MM.1S (cell line): ENCODE data around the gene DCLK1.

Experiments used
- DNase-seq: peaks from one replicate; pipeline ENCODE4 v3.0.0-alpha.2; 2015
- H2AFZ ChIP-seq: fragments of 300-600 bp; sonication (generic); 2 replicates; pipeline ENCODE4 v1.6.0; 2016; ENCODE audit warnings: antibody characterized with exemption, low read length
- H3F3A ChIP-seq: fragments of 300-600 bp; sonication (generic); 2 replicates; pipeline ENCODE4 v1.6.1; 2016; ENCODE audit warnings: mild to moderate bottlenecking, antibody characterized with exemption, low read length, moderate library complexity, mixed read lengths; ENCODE audit not compliant: insufficient read depth
- H3K27ac ChIP-seq: fragments of 300-600 bp; sonication (generic); 2 replicates; pipeline ENCODE4 v1.5.1; 2016; ENCODE audit warnings: mild to moderate bottlenecking, low read length
- H3K27me3 ChIP-seq: fragments of 300-600 bp; sonication (generic); replicated peaks from 2 replicates; pipeline ENCODE4 v1.6.0; 2016; ENCODE audit warnings: low read length; ENCODE audit not compliant: insufficient read depth
- H3K36me3 ChIP-seq: fragments of 300-600 bp; sonication (generic); replicated peaks from 2 replicates; pipeline ENCODE4 v1.6.1; 2016; ENCODE audit warnings: mild to moderate bottlenecking, low read length, mixed read lengths; ENCODE audit not compliant: insufficient read depth
- H3K4me1 ChIP-seq: fragments of 300-600 bp; sonication (generic); 2 replicates; pipeline ENCODE4 v1.6.1; 2016; ENCODE audit warnings: low read length, mixed read lengths
- H3K4me2 ChIP-seq: fragments of 300-600 bp; sonication (generic); 2 replicates; pipeline ENCODE4 v1.6.0; 2016; ENCODE audit warnings: low read depth, low read length
- H3K4me3 ChIP-seq: fragments of 300-600 bp; sonication (generic); 2 replicates; pipeline ENCODE4 v1.5.1; 2016; ENCODE audit warnings: low read length, mixed read lengths
- H3K79me2 ChIP-seq: fragments of 300-600 bp; sonication (generic); 2 replicates; pipeline ENCODE4 v1.6.1; 2016; ENCODE audit warnings: mixed run types, low read length, mixed read lengths
- H3K9ac ChIP-seq: fragments of 300-600 bp; sonication (generic); 2 replicates; pipeline ENCODE4 v1.6.1; 2016; ENCODE audit warnings: low read length, mixed read lengths
- H3K9me2 ChIP-seq: fragments of 300-600 bp; sonication (generic); replicated peaks from 2 replicates; pipeline ENCODE4 v1.6.1; 2016; ENCODE audit warnings: mild to moderate bottlenecking, low read length, mixed read lengths; ENCODE audit not compliant: insufficient read depth
- H3K9me3 ChIP-seq: fragments of 300-600 bp; sonication (generic); replicated peaks from 2 replicates; pipeline ENCODE4 v1.6.1; 2016; ENCODE audit warnings: mild to moderate bottlenecking, low read length, mixed read lengths; ENCODE audit not compliant: insufficient read depth
- H4K20me1 ChIP-seq: fragments of 300-600 bp; sonication (generic); 2 replicates; pipeline ENCODE4 v1.6.1; 2016; ENCODE audit warnings: mild to moderate bottlenecking, low read length, moderate library complexity, mixed read lengths; ENCODE audit not compliant: insufficient read depth
- EZH2 ChIP-seq: fragments of 300-600 bp; sonication (generic); optimal IDR thresholded peaks from 2 replicates; pipeline ENCODE3; 2017; ENCODE audit warnings: low read depth, mild to moderate bottlenecking, antibody characterized with exemption, low read length, mixed read lengths
- EZH2phosphoT487 ChIP-seq: fragments of 300-600 bp; sonication (generic); IDR thresholded peaks from 2 replicates; pipeline ENCODE4 v1.6.1; 2018; ENCODE audit warnings: antibody characterized with exemption, low read length
- TF ChIP-seq, protein P1 (sequence below): fragments of 300-600 bp; sonication (generic); IDR thresholded peaks from 2 replicates; pipeline ENCODE4 v1.5.1; 2016; ENCODE audit warnings: antibody characterized with exemption, low read length, mixed read lengths

DCLK1 gene

DNA sequence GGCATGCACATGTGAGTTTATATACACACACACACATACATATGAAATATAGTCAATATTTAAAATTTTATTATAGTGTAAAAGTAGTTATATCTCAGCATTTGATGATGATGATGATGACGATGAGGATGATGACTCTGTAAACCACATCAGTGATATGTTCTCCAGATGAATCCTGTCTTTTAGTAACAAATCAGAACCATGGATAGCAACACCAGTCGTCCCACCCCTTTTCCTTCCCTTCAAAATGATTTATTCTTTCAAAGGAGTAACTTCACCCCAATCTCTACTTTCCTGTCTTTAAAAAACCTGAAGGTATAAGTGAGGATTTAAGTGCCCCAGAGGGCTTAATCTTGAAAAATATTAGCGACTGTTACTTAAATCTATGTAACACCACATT lies 74.1 kb downstream of the DCLK1 start:
- no peak for DNase-seq
- Histone ChIP-seq H3K4me3 (no peak overlapping the region), H3K9me3 (no peaks in the 10 kb centered on the region), H3K9me2 (no peaks in the 10 kb centered on the region), H3K4me1 (peaks cover 8% of the 10 kb centered on the region; the same call in 1 of the 2 replicates), H3F3A (no peaks in the 10 kb centered on the region), H3K27me3 (no peaks in the 10 kb centered on the region), H2AFZ (no peak overlapping the region), H3K36me3 (no peaks in the 10 kb centered on the region), H3K79me2 (no peaks in the 10 kb centered on the region), H3K27ac (no peak overlapping the region), H3K4me2 (no peak overlapping the region), H4K20me1 (no peaks in the 10 kb centered on the region), H3K9ac (no peak overlapping the region)
- no peak for TF ChIP-seq EZH2
- TF ChIP-seq, protein P1, sequence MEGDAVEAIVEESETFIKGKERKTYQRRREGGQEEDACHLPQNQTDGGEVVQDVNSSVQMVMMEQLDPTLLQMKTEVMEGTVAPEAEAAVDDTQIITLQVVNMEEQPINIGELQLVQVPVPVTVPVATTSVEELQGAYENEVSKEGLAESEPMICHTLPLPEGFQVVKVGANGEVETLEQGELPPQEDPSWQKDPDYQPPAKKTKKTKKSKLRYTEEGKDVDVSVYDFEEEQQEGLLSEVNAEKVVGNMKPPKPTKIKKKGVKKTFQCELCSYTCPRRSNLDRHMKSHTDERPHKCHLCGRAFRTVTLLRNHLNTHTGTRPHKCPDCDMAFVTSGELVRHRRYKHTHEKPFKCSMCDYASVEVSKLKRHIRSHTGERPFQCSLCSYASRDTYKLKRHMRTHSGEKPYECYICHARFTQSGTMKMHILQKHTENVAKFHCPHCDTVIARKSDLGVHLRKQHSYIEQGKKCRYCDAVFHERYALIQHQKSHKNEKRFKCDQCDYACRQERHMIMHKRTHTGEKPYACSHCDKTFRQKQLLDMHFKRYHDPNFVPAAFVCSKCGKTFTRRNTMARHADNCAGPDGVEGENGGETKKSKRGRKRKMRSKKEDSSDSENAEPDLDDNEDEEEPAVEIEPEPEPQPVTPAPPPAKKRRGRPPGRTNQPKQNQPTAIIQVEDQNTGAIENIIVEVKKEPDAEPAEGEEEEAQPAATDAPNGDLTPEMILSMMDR: no peak

DNA sequence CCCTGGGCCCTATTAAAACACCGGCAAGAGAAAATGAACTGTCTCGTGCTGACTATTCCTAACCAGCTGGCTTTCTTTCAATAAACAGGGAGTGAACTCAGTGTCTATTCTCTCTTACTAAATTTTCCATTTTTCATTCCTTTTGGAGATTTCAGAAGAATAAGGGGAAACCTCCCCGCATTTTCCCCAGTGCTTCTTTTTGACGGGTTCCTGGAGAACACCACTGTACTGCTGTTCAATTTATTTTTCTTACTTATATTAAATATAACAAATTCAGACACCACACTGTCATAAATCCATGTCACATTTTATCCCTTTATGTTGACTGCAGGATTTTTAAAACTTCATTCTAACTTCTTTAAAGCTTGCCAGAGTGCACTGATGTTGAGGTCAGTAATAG lies 75.8 kb downstream of the DCLK1 start:
- H3K4me1 ChIP-seq: no peaks in the 10 kb centered on the region

DNA sequence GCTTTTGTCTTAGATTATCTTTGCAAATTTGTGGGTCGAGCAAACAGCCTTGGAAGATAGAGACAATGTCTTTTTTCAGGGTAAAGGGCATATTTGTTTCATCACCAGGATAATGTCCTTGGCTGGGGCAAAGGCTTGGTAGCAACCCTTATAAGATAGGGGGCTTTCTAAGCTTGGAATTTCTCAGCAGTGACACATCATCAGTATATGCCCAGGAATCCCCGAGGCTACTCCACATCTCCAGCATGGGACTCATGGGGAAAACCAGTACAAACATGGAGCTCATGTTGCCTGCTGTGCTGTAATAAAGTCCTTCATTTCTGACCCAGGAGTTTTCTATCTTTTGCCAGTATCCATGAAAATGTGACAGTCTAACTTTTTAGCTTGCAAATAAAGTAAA lies 77.1 kb downstream of the DCLK1 start:
- Histone ChIP-seq H3F3A (no peaks in the 10 kb centered on the region), H3K4me3 (no peak overlapping the region), H3K4me1 (no peaks in the 10 kb centered on the region), H3K36me3 (no peaks in the 10 kb centered on the region), H3K9me2 (no peaks in the 10 kb centered on the region), H3K9ac (no peak overlapping the region), H3K9me3 (no peaks in the 10 kb centered on the region), H3K27me3 (no peaks in the 10 kb centered on the region), H3K27ac (no peak overlapping the region), H2AFZ (no peak overlapping the region), H4K20me1 (no peaks in the 10 kb centered on the region), H3K4me2 (no peak overlapping the region), H3K79me2 (no peaks in the 10 kb centered on the region)
- no peak for TF ChIP-seq EZH2
- TF ChIP-seq, protein P1: no peak
- TF ChIP-seq EZH2phosphoT487: no peak
- DNase-seq: no peak

More for the DNA sequence above, 75.8 kb downstream of the DCLK1 start:
- H3K79me2 ChIP-seq: no peaks in the 10 kb centered on the region
- no peak overlapping the region for H2AFZ ChIP-seq
- H3K9me3 ChIP-seq: no peaks in the 10 kb centered on the region
- no peaks in the 10 kb centered on the region for H3K9me2 ChIP-seq
- no peak for DNase-seq
- no peaks in the 10 kb centered on the region for H3K27me3 ChIP-seq
- no peak overlapping the region for H3K9ac ChIP-seq
- no peaks in the 10 kb centered on the region for H3F3A ChIP-seq
- no peak overlapping the region for H3K4me3 ChIP-seq
- no peak overlapping the region for H3K4me2 ChIP-seq
- H3K27ac ChIP-seq: no peak overlapping the region
- no peak for TF ChIP-seq EZH2
- H4K20me1 ChIP-seq: no peaks in the 10 kb centered on the region
- H3K36me3 ChIP-seq: no peaks in the 10 kb centered on the region

DNA sequence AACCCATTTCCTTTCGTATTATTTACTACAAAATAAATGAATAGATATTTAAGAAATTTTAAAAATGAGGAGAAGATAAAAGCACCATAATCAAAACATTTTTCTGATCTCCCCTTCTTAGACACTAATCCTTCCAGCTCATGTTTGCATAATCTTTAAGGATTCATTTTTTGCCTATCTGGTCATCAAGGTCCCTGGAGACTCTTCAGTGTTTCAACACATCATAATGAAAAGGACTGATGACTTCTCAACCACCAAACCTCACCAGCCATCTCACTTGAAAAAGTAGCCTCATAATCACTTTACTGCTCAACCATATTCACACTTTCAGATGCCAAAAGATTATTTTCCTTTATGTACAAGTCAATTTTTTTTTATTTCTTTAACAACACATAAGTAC lies 80.1 kb downstream of the DCLK1 start:
- Histone ChIP-seq H3K4me3 (no peak overlapping the region), H3K27ac (no peak overlapping the region), H3K9me3 (no peaks in the 10 kb centered on the region), H3F3A (no peaks in the 10 kb centered on the region), H4K20me1 (no peaks in the 10 kb centered on the region), H3K79me2 (no peaks in the 10 kb centered on the region), H2AFZ (no peak overlapping the region), H3K4me2 (no peak overlapping the region), H3K9ac (no peak overlapping the region), H3K36me3 (no peaks in the 10 kb centered on the region), H3K9me2 (no peaks in the 10 kb centered on the region), H3K27me3 (no peaks in the 10 kb centered on the region), H3K4me1 (0 out of 2 replicates have a peak, but pooled peaks cover 8% of the 10 kb centered on the region)
- DNase-seq: no peak
- TF ChIP-seq, protein P1: no peak
- TF ChIP-seq EZH2phosphoT487 (no peak), EZH2 (no peak)
